Fibroblast of peridontal ligament (primary cell): Measurements from ENCODE around the gene ATP5ME.
A peak's percentile ranks its signal among the peaks of the same experiment; 100 is the strongest.
"Not testable (repeated sequence)": the region's sequence is repeated elsewhere in the genome, so short reads cannot be mapped to it uniquely, and the experiment has no call there.

Experiments
- DNase-seq: peaks from one replicate; pipeline ENCODE4 v3.0.0-alpha.2; 2010; ENCODE audit errors: extremely low read depth

ATP5ME gene

DNA sequence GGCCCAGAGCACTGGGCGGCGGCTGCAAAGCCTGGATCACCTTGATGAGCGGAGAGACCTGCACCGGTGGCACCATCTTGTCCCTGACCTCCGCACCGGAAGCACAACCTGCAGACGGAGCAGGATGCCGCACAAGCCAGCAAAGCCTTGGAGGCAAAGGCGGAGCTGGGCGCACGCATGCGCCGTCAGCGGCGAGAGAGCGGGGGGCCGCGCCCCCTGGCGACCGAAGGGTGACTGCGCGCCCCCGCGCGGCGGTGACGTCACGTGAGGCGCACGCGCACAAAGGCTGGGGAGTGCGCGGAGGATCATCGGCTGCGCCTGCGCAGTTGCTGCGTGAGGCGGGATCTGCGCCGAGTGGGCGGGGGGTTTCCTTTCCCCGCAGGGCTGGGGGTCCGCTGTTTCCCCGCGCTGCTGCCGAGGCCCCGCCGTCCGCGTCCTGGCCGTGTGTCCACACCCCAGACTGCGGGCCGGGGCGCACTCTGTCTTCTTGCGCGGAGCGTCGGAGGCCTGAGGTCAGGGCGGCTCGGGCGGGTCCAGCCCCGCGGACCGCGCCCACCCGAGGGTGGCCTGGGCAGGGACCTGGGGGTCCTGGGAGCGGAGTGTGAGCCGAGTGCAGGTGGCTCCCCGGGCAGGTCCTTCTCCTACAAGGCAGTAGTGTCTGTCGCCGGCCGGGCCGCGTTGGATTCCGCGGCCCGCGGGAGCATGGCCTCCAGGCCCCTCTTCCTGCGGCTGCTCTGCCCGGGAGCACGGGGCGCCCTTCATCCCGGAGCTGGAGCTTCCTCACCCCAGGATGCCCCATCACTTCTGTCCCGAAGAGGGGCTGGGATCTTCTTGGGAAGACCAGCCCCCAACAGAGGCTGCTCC lies at the start of gene ATP5ME, which contains the start of gene MYL5:
Gene ATP5ME (minus strand): TSS at position 105 of the 864 bp plus-strand sequence. CDS start 29 bp downstream, at position 76.
Gene MYL5 (plus strand): TSS at position 371 of the 864 bp plus-strand sequence. CDS start 3,485 bp downstream, outside the sequence.
- DNase-seq, result peak; percentile 94

GRCh38 chr4:722851-723360 lies 48.8 kb upstream of the ATP5ME start:
- no peak for DNase-seq

DNA sequence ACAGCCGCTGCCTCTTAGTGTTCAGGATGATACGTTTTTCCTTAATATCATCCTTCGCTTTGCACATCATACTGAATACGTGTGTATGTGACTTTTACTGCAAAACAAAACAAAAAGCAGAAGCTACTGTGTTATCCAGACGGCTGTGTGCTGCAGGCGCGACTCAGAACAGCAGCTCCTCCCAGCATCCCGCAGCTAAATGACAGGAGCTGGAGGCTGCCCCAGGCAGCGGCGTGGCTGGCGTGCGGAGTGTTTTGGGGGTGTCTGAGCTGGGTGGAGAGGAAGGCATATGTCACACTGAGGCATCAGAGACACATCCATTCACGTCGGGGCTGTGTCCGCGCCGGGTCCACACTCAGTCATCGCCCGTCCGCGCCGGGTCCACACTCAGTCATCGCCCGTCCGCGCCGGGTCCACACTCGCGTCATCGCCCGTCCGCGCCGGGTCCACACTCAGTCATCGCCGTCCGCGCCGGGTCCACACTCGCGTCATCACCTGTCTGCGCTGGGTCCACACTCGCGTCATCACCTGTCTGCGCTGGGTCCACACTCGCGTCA lies 48.2 kb upstream of the ATP5ME start:
- DNase-seq, result no peak

GRCh38 chr4:721261-722168 lies 47.4 kb upstream of the ATP5ME start:
- DNase-seq, result no peak

DNA sequence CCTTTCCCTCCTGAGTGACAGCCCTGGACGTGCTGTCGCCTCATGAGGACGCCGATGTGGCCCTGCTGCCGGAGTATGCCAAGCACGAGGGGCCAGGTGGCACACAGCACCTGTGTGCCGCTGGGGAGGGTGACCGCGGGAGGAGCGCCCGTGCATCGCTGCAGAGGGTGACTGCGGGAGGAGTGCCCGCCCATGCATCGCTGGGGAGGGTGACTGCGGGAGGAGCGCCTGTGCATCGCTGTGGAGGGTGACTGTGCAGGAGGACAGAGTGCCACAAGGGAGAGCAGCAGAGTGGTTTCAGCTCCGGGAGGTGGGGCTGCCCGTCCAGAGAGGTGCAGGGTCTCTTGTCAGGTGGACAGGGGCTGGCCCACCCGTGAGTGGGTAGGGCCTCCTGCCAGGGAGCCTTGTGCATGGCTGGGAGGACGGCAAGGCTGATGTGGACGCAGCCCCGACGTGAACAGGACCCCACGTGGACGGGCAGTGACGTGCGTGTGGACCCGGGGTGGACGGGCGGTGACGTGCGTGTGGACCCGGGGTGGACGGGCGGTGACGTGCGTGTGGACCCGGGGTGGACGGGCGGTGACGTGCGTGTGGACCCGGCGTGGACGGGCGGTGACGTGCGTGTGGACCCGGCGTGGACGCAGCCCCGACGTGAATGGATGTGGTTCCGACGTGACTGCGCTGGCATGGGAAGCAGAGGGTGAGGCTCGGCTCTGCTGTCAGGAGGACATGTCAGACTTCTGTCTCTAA lies 46.2 kb upstream of the ATP5ME start:
- no peak for DNase-seq

DNA sequence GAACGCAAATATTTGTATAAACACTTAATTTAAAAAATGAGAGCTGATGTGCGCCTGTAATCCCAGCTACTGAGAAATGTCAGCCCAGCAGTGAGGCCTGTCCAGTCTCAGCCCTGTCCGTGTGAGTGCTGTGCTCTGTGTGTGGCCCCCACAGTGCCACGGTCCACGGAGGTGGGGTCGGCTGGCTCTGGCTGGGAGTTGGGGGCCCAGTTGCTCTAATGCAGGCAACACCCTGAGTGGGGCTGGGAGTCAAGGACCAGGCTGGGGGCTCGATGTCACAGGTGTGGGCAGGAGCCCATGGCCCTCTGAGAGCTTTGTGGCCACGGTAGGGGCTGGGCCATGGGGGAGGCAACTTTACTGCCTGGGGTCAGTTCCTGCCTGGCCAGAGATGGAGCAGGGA lies 44.4 kb upstream of the ATP5ME start:
- no peak for DNase-seq

DNA sequence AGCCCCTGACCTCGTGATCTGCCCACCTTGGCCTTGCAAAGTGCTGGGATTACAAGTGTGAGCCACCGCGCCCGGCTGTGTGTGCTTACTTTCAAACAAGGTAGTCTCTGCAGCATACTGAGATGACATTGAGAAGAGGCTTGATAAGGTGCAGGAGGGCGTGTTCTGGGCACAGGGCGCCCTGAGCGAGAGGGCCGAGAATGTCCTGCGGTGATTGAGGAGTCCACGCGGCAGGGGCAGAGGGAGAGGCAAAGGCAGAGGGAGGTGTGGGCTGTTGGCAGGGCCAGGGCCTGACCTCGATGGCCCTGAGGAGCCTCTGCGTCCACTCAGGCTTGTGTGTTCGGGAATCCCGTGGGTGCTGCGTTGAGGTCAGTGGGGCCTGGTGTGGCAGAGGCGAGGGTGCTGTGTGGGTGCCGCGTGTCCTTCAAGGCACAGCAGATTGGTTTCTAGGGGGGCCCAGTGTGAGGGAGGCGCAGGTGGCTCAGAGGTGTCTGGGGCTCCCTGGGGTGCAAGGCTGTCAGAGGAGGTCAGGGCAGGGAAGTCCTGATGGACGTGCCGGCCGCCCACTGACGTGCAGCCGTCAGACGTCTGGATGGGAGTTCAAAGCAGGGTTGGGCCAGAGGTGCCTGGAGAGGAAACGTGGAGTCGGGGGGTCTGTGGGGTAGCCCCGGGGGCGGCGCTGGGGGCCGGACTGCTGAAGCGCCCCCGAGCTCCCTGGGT lies 43.7 kb upstream of the ATP5ME start:
- DNase-seq, result no peak

DNA sequence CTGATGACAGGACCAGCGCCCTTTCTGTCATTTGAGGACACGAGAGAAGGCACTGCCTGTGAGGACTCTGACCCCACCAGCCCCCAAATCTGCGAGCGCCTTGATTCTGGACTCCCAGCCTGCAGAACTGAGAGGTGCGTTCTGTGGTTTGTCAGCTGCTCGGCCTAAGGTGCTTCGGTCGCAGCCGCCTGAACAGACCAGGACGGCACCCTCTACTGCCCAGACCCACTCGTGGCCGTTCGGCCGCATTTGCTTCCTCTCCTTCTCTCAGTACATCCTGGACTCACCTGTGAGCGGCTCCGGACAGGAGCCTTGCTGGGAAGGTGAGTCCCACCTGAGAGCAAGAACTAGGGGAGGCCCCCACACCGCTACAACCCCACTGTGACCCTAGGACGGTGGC lies 40.0 kb upstream of the ATP5ME start:
- DNase-seq, result no peak

DNA sequence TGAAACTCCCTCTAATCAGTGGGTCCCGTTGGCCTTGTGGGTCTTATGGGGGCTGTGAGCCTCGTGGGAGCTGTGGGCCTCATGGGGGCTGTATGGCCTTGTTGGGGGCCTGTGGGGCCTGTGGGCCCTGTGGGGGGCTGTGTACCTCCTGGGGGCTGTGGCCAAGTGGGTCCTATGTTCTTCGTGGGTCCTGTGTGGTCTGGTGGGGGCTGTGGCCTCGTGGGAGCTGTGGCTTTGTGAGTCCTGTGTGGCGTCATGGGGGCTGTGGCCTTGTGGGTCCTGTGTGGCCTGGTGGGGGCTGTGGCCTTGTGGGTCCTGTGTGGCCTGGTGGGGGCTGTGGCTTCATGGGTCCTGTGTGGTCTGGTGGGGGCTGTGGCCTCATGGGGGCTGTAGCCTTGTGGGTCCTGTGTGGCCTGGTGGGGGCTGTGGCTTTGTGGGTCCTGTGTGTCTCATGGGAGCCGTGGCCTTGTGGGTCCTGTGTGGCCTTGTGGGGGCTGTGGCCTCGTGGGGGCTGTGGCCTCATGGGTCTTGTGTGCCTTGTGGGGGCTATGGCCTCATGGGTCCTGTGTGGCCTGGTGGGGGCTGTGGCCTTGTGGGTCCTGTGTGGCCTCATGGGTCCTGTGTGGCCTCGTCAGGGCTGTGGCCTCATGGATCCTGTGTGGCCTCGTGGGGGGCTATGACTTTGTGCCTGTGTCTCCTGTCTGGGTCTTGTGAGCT lies 39.0 kb upstream of the ATP5ME start:
- no peak for DNase-seq

DNA sequence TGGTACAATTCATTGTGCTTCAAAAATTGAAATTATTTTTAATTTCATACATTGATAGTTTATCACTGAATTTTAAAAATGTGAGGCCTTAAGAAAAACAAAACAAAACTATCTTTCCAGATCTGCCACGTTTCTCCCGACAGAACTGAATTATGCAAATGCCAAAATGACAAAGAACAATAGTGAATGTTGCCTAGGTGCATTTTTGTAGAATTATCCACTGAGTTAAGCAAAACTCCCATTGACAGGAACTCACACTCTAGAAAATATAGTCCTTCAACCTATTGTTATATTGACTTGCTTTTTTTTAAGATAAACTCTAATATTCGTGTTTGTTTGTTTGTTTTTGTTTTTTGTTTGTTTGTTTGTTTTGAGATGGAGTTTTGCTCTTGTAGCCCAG lies 38.0 kb upstream of the ATP5ME start:
- DNase-seq, result no peak

- no peak for DNase-seq
Measured at GRCh38 chr4:710916-711315, 36.8 kb upstream of the ATP5ME start.

DNA sequence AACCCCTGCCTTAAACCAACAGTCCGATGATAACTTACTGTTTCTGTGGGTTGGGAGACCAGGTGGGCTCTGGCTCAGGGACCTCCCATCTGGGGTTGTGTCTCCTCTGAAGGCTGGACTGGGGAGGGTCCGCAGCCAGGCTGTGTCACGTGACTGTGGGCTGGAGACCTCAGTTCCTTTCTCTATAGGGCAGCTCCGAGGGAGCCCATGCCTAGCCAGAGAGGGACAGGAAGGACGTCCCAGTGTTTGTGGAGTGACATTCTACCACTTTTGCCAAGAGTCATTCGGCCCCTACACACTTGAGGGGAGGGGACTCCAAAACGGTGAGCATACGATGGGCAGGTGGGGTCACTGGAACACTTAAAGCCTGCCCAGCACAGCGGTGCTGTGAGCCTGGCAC lies 36.0 kb upstream of the ATP5ME start:
- DNase-seq, result no peak

DNA sequence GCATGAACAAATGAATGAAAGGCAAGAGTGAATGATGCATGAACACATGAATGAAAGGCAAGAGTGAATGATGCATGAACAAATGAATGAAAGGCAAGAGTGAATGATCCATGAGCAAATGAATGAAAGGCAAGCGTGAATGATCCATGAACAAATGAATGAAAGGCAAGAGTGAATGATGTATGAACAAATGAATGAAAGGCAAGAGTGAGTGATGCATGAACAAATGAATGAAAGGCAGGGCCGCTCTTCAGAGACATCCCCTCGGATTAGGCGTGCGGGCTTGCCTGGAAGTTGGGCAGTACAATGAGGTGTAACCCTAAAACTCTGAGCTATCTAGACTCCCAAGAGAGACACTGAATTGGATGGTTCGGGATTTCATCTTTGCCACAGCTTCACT lies 35.3 kb upstream of the ATP5ME start:
- no peak for DNase-seq

- DNase-seq, result no peak
Measured at GRCh38 chr4:708631-708933, 34.5 kb upstream of the ATP5ME start.

DNA sequence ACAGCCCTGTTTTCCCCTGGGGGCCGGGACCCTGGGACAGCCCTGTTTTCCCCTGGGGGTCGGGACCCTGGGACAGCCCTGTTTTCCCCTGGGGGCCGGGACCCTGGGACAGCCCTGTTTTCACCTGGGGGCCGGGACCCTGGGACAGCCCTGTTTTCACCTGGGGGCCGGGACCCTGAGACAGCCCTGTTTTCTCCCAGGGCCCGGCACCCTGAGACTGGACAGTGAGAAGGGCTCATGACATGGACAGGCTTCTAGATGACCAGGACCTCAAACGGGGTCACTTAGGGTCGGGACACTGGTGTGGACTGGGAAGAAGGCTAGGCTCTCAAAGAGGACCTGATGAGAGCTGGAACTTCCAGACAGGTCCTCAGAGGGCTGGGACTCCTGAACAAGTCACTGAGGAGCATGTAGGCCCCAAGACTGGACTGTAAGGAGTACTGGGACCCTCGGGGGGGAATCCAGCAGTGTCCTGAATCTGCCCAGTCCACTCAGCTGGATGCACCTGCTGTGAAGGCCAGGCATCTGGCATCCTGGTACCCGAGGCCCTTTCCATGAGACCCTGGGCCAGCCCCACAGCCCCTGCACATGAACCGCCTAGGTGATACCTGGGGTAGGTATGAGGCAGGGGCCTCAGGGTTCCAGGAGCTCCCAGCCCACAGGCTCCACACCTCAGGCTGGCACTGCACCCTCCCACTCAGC lies 34.0 kb upstream of the ATP5ME start:
- DNase-seq, result no peak

GRCh38 chr4:706834-707598 lies 32.9 kb upstream of the ATP5ME start:
- DNase-seq, result no peak

DNA sequence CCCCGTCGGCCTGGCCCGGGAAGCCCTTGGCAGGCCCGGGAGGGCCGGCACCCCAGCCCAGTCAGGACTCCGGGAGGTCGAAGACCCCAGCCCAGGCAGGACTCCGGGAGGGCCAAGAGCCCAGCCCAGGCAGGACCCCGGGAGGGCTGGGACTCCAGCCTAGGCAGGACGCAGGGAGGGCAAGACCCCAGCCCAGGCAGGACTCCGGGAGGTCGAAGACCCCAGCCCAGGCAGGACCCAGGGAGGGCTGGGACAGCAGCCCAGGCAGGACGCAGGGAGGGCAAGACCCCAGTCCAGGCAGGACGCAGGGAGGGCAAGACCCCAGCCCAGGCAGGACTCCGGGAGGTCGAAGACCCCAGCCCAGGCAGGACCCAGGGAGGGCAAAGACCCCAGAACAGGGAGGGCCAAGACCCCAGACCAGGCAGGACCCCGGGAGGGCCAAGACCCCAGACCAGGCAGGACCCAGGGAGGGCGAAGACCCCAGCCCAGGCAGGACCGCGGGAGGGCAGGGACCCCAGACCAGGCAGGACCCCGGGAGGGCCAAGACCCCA lies 32.1 kb upstream of the ATP5ME start:
- DNase-seq, result not testable (repeated sequence)

DNA sequence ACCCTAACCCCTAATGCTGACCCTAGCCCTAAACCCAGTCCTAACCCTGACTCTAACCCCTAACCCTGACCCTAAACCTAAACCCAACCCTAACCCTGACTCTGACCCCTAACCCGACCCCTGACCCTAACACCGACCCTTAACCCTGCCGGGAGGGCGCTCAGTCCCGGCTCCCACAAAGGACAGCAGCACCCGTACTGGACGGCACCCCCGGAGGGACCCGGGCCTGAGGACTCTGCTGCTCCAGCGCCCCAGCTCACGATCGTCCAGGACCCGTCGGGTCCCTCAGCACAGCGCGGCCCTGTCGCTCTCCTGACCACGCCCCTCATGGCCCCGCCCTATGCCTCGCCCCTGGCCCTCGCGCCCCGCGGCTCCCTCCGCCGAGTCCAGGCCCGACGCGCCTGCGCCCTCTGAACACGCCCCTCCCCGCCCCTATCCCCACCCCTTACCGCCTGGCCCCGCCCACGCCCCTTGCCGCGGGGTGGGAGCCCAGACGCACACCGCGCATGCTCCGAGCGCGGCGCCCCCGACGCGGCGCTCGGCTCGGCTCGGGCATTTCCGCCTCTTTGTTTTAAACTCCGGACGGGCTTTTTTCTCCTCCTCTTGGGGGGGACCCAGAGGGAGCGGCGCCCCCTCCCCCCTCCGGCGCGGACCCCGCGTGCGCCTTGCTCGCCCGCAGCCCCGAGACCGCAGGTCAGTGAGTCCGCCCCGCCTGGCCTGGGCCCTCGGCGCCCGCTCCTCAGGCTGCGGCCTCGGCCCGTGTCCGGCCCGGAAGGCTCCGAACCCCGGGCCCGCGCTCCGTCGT lies 31.4 kb upstream of the ATP5ME start, which contains the start of gene PCGF3:
Gene PCGF3 (plus strand): TSS at position 555 of the 805 bp plus-strand sequence. CDS start 27,849 bp downstream, outside the sequence.
- DNase-seq, result peak; percentile 88
